Heart right ventricle (tissue), 16 donors: ENCODE results near the gene A2M. TPM values are rescaled to one million over a fixed set of nuclear protein-coding genes. Genes with fewer than 3 reads are reported as not detected.
A peak's percentile ranks its signal among the peaks of the same experiment; 100 is the strongest.

Source experiments
- ATAC-seq, 8 donors: fragments of 200-7000 bp; cut with Tn5 transposase; one replicate each; pipeline ENCODE4 v1.9.1; 2020; ENCODE audit warnings: mild to moderate bottlenecking in 8 of 8, moderate library complexity in 8 of 8, moderate number of reproducible peaks in 1 of 8
- DNase-seq, 2 donors: peaks; one replicate each; pipeline ENCODE4 v3.0.0-alpha.2; 2020
- H3K27ac ChIP-seq, 10 donors: fragments of 200-600 bp; sonication (generic) in 2 of 10; one replicate each; pipeline versions ENCODE4 v1.5.0 to v1.8.0; 2020 to 2022; ENCODE audit warnings: mild to moderate bottlenecking in 3 of 10
- H3K27me3 ChIP-seq, 7 donors: fragments of 200-600 bp; one replicate each; pipeline ENCODE4 v1.8.0; 2021 to 2022; ENCODE audit warnings: mild to moderate bottlenecking in 2 of 7
- H3K36me3 ChIP-seq, 9 donors: fragments of 200-600 bp; sonication (generic) in 1 of 9; one replicate each; pipeline versions ENCODE4 v1.5.0 to v1.8.0; 2020 to 2022; ENCODE audit warnings: mild to moderate bottlenecking in 2 of 9
- H3K4me1 ChIP-seq, 9 donors: fragments of 200-600 bp; sonication (generic) in 1 of 9; one replicate each; pipeline versions ENCODE4 v1.5.0 to v1.8.0; 2020 to 2022; ENCODE audit warnings: mild to moderate bottlenecking in 4 of 9
- H3K4me3 ChIP-seq, 10 donors: fragments of 200-600 bp; sonication (generic) in 2 of 10; one replicate each; pipeline versions ENCODE4 v1.5.0 to v1.8.0; 2020 to 2022; ENCODE audit warnings: mild to moderate bottlenecking in 7 of 10, moderate library complexity in 2 of 10
- H3K9me3 ChIP-seq, 11 donors: fragments of 200-600 bp in 10 of 11; sonication (generic) in 2 of 11; one replicate each; pipeline versions ENCODE4 v1.5.0 to v1.8.0; 2013 to 2022; ENCODE audit warnings: mild to moderate bottlenecking in 2 of 11, control low read depth in 1 of 11, moderate library complexity in 1 of 11
- WGBS, 2 donors: extraction: QIAGEN DNeasy Blood & Tissue Kit; methylation state at CpG; one replicate each; pipeline ENCODE4 v1.1.7; 2013; ENCODE audit warnings: inconsistent platforms in 1 of 2; 5-methylcytosine and 5-hydroxymethylcytosine counted together
- intact Hi-C, 10 donors: fragments of 100-400 bp; cut with DNase I; formaldehyde crosslinking; loops; one replicate each; pipeline versions ENCODE4 v1.11.1 to v1.14.2; 2022
- polyA plus RNA-seq, 2 donors: library from polyadenylated mRNA; stranded (reverse); fragments of 200-250 nt; gene quantifications; one replicate each; pipeline ENCODE4 v1.2.3, GENCODE V29; 2013
- total RNA-seq, 10 donors: library from RNA; stranded (reverse); fragmentation: NEBNext Ultra II Directional in 3 of 10; extraction: Animal tissue kit (Norgen Biotek cat#: 25700) in 3 of 10; gene quantifications; one replicate each; pipeline versions ENCODE4 v1.2.1 to v1.2.4, GENCODE V29; 2021 to 2023
- TF ChIP-seq, protein P1 (sequence below), 9 donors: fragments of 200-600 bp; sonication (generic) in 2 of 9; IDR thresholded peaks; one replicate each; pipeline versions ENCODE4 v1.5.0 to v1.8.0; 2021 to 2022; ENCODE audit warnings: antibody characterized with exemption in 9 of 9, mild to moderate bottlenecking in 5 of 9, moderate library complexity in 1 of 9
- donor health status: Arrhythmogenic right ventricular cardiomyopathy.
- donor health status: ischemic (EF 13 %, LVEDD 7.1; RV severe dilation, severe dysfunction).
- donor health status: healthy with polysubstance abuse.
- donor health status: DM: no; HTN: yes; CAD: no.
- donor health status: DM: no; HTN: no; CAD: no.
- donor health status: ischemic (EF 25% LVEDD 6.9; RV normal size, moderate dysfunction).
- donor health status: ischemic (EF 25% LVEDD 5.7; RV mildly dilated, moderate dysfunction).
- donor health status: healthy.
- donor health status: DM: yes; HTN: yes; CAD: no.
- donor health status: Ischemic cardiomyopathy.
- donor health status: ischemic (EF 35%, LVEDD 5.7; RV mildly dilated, moderate dysfunction).
- donor health status: nonischemic (EF 11% LVEDD 7.7; RV severe dilation, severe dysfunction).
- donor health status: DM: yes; HTN: yes; CAD: no.
- donor health status: PGD.
- donor health status: ischemic (EF 29% LVEDD 5.4; RV normal size, mild dysfunction).
- donor health status: nonischemic (EF 23%, LVEDD 6.1; RV moderate dilation, normal function).

Gene A2M
- total and polyA plus RNA-seq, 12 donors = 194 to 1,678 (median 449) TPM

GRCh38 chr12:9030776-9031175 lies 84.9 kb downstream of the A2M start:
- DNase-seq (no peak), ATAC-seq (no peak)
- WGBS, 2 donors = 66 to 74% methylated on average over 2 of the region's 2 CpGs
- Histone ChIP-seq H3K36me3 (no peaks in the 10 kb centered on the region), H3K4me3 (no peak overlapping the region), H3K27me3 (no peaks in the 10 kb centered on the region), H3K27ac (no peak overlapping the region), H3K4me1 (peaks cover 0 to 8% (median 0%) of the 10 kb centered on the region in 9 donors), H3K9me3 (no peaks in the 10 kb centered on the region)
- TF ChIP-seq, protein P1, sequence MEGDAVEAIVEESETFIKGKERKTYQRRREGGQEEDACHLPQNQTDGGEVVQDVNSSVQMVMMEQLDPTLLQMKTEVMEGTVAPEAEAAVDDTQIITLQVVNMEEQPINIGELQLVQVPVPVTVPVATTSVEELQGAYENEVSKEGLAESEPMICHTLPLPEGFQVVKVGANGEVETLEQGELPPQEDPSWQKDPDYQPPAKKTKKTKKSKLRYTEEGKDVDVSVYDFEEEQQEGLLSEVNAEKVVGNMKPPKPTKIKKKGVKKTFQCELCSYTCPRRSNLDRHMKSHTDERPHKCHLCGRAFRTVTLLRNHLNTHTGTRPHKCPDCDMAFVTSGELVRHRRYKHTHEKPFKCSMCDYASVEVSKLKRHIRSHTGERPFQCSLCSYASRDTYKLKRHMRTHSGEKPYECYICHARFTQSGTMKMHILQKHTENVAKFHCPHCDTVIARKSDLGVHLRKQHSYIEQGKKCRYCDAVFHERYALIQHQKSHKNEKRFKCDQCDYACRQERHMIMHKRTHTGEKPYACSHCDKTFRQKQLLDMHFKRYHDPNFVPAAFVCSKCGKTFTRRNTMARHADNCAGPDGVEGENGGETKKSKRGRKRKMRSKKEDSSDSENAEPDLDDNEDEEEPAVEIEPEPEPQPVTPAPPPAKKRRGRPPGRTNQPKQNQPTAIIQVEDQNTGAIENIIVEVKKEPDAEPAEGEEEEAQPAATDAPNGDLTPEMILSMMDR (IDR thresholded peaks at IDR 0.05) = no peak
- intact Hi-C loops = loop anchor here in 1 of 10 donors (5.0 to 10.0 kb wide), 2 partner anchors 73 to 356 kb away; no protein-coding TSS in a partner anchor

- Histone ChIP-seq H3K4me1 (peaks cover 0 to 26% (median 0%) of the 10 kb centered on the region in 9 donors), H3K27ac (no peak overlapping the region)
- intact Hi-C loops = no loop called here
Observed at GRCh38 chr12:9027161-9028059, 88.3 kb downstream of the A2M start.

GRCh38 chr12:9024512-9024911 lies 91.2 kb downstream of the A2M start:
- H3K27ac ChIP-seq = peak overlapping the region in 1 of 10 donors; percentile 47
- ATAC-seq (no peak), DNase-seq (no peak)
- TF ChIP-seq, protein P1 (IDR thresholded peaks at IDR 0.05) = no peak
- no peaks in the 10 kb centered on the region for H3K27me3 ChIP-seq
- 93 to 99% methylated on average over 2 of the region's 2 CpGs for WGBS, 2 donors
- intact Hi-C loops = no loop called here
- no peaks in the 10 kb centered on the region for H3K9me3 ChIP-seq
- H3K36me3 ChIP-seq = no peaks in the 10 kb centered on the region
- H3K4me1 ChIP-seq = peaks cover 0 to 26% (median 0%) of the 10 kb centered on the region in 9 donors
- no peak overlapping the region for H3K4me3 ChIP-seq

More at GRCh38 chr12:9027161-9028059, 88.3 kb downstream of the A2M start:
- ATAC-seq (no peak), DNase-seq (no peak)
- Histone ChIP-seq H3K27me3 (no peaks in the 10 kb centered on the region), H3K4me3 (no peak overlapping the region), H3K36me3 (no peaks in the 10 kb centered on the region), H3K9me3 (no peaks in the 10 kb centered on the region)
- TF ChIP-seq, protein P1 (IDR thresholded peaks at IDR 0.05) = no peak
- 91 to 92% methylated on average over 7 of the region's 7 CpGs for WGBS, 2 donors

GRCh38 chr12:9022592-9022991 lies 93.1 kb downstream of the A2M start:
- DNase-seq = no peak
- no peaks in the 10 kb centered on the region for H3K36me3 ChIP-seq
- intact Hi-C loops = no loop called here
- peaks cover 0 to 17% (median 9%) of the 10 kb centered on the region in 11 donors for H3K9me3 ChIP-seq
- peaks cover 0 to 26% (median 0%) of the 10 kb centered on the region in 9 donors for H3K4me1 ChIP-seq
- 85 to 89% methylated on average over 2 of the region's 2 CpGs for WGBS, 2 donors
- H3K27ac ChIP-seq = no peak overlapping the region
- TF ChIP-seq, protein P1 (IDR thresholded peaks at IDR 0.05) = no peak
- H3K4me3 ChIP-seq = no peak overlapping the region
- no peak for ATAC-seq
- H3K27me3 ChIP-seq = no peaks in the 10 kb centered on the region

Other genes starting within 250 kb of the A2M start
- gene PHC1, start 201.4 kb downstream of the A2M start, total RNA-seq = 10 to 100 TPM; 18.7 to 33.6 (median 23.7) TPM
- 10 to 100 TPM; 15.4 to 24.7 TPM for gene PHC1, start 201.4 kb downstream of the A2M start, polyA plus RNA-seq
- 100 to 1,000 TPM in 7 of 10 donors, 10 to 100 TPM in 3; 85.5 to 133 (median 104) TPM for gene M6PR, start 166.3 kb downstream of the A2M start, total RNA-seq
- 10 to 100 TPM; 67.1 to 68.7 TPM for gene M6PR, start 166.3 kb downstream of the A2M start, polyA plus RNA-seq
- gene KLRG1, start 126.4 kb downstream of the A2M start, total RNA-seq = 1 to 10 TPM; 1.7 to 9.2 (median 4.2) TPM
- 1 to 10 TPM; 1.8 to 3.3 TPM for gene KLRG1, start 126.4 kb downstream of the A2M start, polyA plus RNA-seq
- gene PZP, start 92.5 kb upstream of the A2M start, total RNA-seq = 1 to 10 TPM in 3 of 10 donors, under 1 TPM in 7; 0.15 to 1.6 (median 0.54) TPM
- gene PZP, start 92.5 kb upstream of the A2M start, polyA plus RNA-seq = 1 to 10 TPM in 1 of 2 donors, under 1 TPM in 1; 0.20 to 1.3 TPM